Right lobe of liver (tissue), 6 donors: ENCODE results near the gene RBCK1. TPM values are rescaled to one million over a fixed set of nuclear protein-coding genes. Genes with fewer than 3 reads are reported as not detected.
"Not testable (repeated sequence)": the region's sequence is repeated elsewhere in the genome, so short reads cannot be mapped to it uniquely, and the experiment has no call there.

Source experiments
- ATAC-seq, 4 donors: fragments of 200-7000 bp; cut with Tn5 transposase; one replicate each; pipeline ENCODE4 v1.9.1; 2020; ENCODE audit warnings: mild to moderate bottlenecking in 4 of 4, moderate library complexity in 4 of 4
- DNase-seq, 3 donors: peaks; one replicate each; pipeline ENCODE4 v3.0.0-alpha.2; 2020
- H3K27ac ChIP-seq, 3 donors: fragments of 200-600 bp; one replicate each; pipeline ENCODE4 v1.8.0; 2022
- H3K27me3 ChIP-seq, 2 donors: fragments of 200-600 bp; one replicate each; pipeline ENCODE4 v1.8.0; 2022
- H3K36me3 ChIP-seq, 4 donors: fragments of 200-600 bp; sonication (generic) in 1 of 4; one replicate each; pipeline versions ENCODE4 v1.5.1 to v1.8.0; 2017 to 2022; ENCODE audit warnings: control low read depth in 1 of 4
- H3K4me1 ChIP-seq, 4 donors: fragments of 200-600 bp; sonication (generic) in 1 of 4; one replicate each; pipeline versions ENCODE4 v1.5.1 to v1.8.0; 2017 to 2022; ENCODE audit warnings: control low read depth in 1 of 4
- H3K4me3 ChIP-seq, 3 donors: fragments of 200-600 bp; one replicate each; pipeline ENCODE4 v1.8.0; 2022
- H3K9me3 ChIP-seq, 4 donors: fragments of 200-600 bp; sonication (generic) in 1 of 4; one replicate each; pipeline versions ENCODE4 v1.5.1 to v1.8.0; 2017 to 2022; ENCODE audit warnings: control low read depth in 1 of 4
- POLR2A ChIP-seq: fragments of 450-650 bp; IDR thresholded peaks from one replicate; pipeline ENCODE4 v1.6.1; 2017; ENCODE audit warnings: antibody characterized with exemption, mild to moderate bottlenecking
- WGBS: methylation state at CpG from one replicate; pipeline ENCODE4 v1.1.6; 2018; ENCODE audit warnings: low coverage, low lambda C conversion rate; ENCODE audit not compliant: insufficient coverage; ENCODE audit errors: missing lambda C conversion rate; 5-methylcytosine and 5-hydroxymethylcytosine counted together
- intact Hi-C, 2 donors: fragments of 100-400 bp; cut with DNase I; formaldehyde crosslinking; loops; one replicate each; pipeline versions ENCODE4 v1.11.2 to v1.14.1; 2022
- total RNA-seq, 6 experiments: library from RNA; depleted of rRNA in 2 of 6; stranded (reverse); fragments of >200 nt in 2 of 6; fragmentation: NEBNext Ultra II Directional in 3 of 6; extraction: Animal tissue kit (Norgen Biotek cat#: 25700) in 3 of 6; gene quantifications; one replicate each; pipeline versions ENCODE4 v1.1.0 to v1.2.4, GENCODE V29; 2016 to 2023
- TF ChIP-seq, protein P1 (sequence below), 4 donors: fragments of 200-600 bp in 3 of 4; fragments of 450-650 bp in 1 of 4; IDR thresholded peaks; one replicate each; pipeline versions ENCODE4 v1.5.1 to v1.8.0; 2016 to 2022; ENCODE audit warnings: antibody characterized with exemption in 4 of 4, mild to moderate bottlenecking in 2 of 4
- donor health status: DM: no; HTN: yes; CAD: no.
- donor health status: DM: no; HTN: no; CAD: no.
- donor health status: DM: no; HTN: no; CAD: no.
- donor health status: DM: no; HTN: yes; CAD: no.
- donor health status: DM: no; HTN: yes; CAD: no.

Gene RBCK1
- total RNA-seq, 6 experiments from 2014 or later, result 63.1 to 113 (median 85.6) TPM

DNA sequence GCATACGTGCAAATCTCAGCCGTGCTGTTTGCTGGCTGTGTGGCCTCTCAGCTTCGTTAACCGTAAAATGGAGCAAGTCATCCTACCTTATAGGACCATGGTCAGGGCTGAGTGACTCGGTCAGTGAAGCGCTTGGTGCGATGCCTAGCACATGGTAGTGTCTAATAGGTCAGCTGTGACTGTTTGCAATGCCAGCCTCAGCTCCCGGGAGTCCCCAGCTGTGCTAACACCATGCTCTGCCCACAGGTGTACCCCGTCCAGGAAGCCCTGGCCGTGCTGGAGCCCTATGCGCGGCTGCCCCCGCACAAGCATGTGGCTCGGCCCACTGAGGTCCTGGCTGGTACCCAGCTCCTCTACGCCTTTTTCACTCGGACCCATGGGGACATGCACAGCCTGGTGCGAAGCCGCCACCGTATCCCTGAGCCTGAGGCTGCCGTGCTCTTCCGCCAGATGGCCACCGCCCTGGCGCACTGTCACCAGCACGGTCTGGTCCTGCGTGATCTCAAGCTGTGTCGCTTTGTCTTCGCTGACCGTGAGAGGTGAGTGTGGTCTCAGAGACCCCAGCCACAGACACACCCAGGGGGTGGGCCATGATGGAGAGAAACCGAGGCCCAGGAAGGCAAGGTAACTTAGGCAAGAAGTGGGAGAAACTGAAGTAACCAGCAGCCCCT lies 16.9 kb upstream of the RBCK1 start:
- Histone ChIP-seq H3K27me3 (no peaks in the 10 kb centered on the region), H3K4me1 (peaks cover 0 to 49% (median 25%) of the 10 kb centered on the region in 4 donors), H3K36me3 (peaks cover 0 to 53% (median 27%) of the 10 kb centered on the region in 4 donors), H3K27ac (peak overlapping the region; percentile 58 to 81 (median 69)), H3K4me3 (no peak overlapping the region), H3K9me3 (no peaks in the 10 kb centered on the region)
- intact Hi-C loops, result no loop called here
- WGBS, result 88% methylated on average over 15 of the region's 29 CpGs
- DNase-seq (peak in 1 of 3 donors; percentile 27), ATAC-seq (peak; percentile 7 to 44 (median 22))
- no peak for TF ChIP-seq POLR2A

DNA sequence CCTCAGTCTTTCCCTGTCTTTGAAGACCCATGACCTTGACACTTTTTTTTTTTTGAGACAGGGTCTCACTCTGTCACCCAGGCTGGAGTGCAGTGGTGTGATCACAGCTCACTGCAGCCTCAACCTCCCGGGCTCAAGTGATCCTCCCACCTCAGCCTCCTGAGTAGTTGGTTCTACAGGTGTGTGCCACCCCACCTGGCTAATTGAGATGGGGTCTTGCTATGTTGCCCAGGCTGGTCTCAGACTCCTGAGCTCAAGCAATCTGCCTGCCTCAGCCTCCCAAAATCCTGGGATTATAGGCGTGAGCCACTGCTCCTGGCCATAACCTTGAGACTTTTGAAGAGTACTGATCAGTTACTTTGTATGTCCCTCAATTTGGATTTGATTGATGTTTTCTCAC lies 14.8 kb upstream of the RBCK1 start:
- Histone ChIP-seq H3K36me3 (peaks cover 5 to 46% (median 22%) of the 10 kb centered on the region in 4 donors), H3K4me1 (peaks cover 0 to 62% (median 32%) of the 10 kb centered on the region in 4 donors), H3K27ac (peak overlapping the region in 2 of 3 donors; percentile 4 to 18)
- H3K27me3 ChIP-seq, intact Hi-C loops, H3K4me3 ChIP-seq, DNase-seq, H3K9me3 ChIP-seq, ATAC-seq: not testable (repeated sequence)
- 88% methylated on average over 1 of the region's 2 CpGs for WGBS

DNA sequence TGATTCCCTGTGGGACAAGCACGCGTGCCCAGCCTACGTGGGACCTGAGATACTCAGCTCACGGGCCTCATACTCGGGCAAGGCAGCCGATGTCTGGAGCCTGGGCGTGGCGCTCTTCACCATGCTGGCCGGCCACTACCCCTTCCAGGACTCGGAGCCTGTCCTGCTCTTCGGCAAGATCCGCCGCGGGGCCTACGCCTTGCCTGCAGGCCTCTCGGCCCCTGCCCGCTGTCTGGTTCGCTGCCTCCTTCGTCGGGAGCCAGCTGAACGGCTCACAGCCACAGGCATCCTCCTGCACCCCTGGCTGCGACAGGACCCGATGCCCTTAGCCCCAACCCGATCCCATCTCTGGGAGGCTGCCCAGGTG lies 11.9 kb upstream of the RBCK1 start:
- no peak for DNase-seq
- H3K36me3 ChIP-seq, result peaks cover 5 to 35% (median 18%) of the 10 kb centered on the region in 4 donors
- H3K27ac ChIP-seq, result peak overlapping the region; percentile 69 to 90 (median 89)
- WGBS, result 80% methylated on average over 1 of the region's 24 CpGs
- TF ChIP-seq, protein P1, sequence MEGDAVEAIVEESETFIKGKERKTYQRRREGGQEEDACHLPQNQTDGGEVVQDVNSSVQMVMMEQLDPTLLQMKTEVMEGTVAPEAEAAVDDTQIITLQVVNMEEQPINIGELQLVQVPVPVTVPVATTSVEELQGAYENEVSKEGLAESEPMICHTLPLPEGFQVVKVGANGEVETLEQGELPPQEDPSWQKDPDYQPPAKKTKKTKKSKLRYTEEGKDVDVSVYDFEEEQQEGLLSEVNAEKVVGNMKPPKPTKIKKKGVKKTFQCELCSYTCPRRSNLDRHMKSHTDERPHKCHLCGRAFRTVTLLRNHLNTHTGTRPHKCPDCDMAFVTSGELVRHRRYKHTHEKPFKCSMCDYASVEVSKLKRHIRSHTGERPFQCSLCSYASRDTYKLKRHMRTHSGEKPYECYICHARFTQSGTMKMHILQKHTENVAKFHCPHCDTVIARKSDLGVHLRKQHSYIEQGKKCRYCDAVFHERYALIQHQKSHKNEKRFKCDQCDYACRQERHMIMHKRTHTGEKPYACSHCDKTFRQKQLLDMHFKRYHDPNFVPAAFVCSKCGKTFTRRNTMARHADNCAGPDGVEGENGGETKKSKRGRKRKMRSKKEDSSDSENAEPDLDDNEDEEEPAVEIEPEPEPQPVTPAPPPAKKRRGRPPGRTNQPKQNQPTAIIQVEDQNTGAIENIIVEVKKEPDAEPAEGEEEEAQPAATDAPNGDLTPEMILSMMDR (IDR thresholded peaks at IDR 0.05), result no peak
- TF ChIP-seq POLR2A, result no peak
- no peaks in the 10 kb centered on the region for H3K27me3 ChIP-seq
- H3K4me3 ChIP-seq, result no peak overlapping the region
- peaks cover 0 to 41% (median 23%) of the 10 kb centered on the region in 4 donors for H3K4me1 ChIP-seq
- intact Hi-C loops, result no loop called here
- no peaks in the 10 kb centered on the region for H3K9me3 ChIP-seq
- peak in 1 of 4 donors; percentile 0 for ATAC-seq

DNA sequence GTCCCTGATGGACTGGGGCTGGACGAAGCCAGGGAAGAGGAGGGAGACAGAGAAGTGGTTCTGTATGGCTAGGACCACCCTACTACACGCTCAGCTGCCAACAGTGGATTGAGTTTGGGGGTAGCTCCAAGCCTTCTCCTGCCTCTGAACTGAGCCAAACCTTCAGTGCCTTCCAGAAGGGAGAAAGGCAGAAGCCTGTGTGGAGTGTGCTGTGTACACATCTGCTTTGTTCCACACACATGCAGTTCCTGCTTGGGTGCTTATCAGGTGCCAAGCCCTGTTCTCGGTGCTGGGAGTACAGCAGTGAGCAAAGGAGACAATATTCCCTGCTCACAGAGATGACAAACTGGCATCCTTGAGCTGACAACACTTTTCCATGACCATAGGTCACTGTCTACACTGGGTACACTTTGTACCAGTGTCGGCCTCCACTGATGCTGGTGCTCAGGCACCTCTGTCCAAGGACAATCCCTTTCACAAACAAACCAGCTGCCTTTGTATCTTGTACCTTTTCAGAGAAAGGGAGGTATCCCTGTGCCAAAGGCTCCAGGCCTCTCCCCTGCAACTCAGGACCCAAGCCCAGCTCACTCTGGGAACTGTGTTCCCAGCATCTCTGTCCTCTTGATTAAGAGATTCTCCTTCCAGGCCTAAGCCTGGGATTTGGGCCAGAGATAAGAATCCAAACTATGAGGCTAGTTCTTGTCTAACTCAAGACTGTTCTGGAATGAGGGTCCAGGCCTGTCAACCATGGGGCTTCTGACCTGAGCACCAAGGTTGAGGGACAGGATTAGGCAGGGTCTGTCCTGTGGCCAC lies 11.3 kb upstream of the RBCK1 start:
- intact Hi-C loops, result no loop called here
- no peaks in the 10 kb centered on the region for H3K27me3 ChIP-seq
- H3K36me3 ChIP-seq, result peaks cover 5 to 29% (median 15%) of the 10 kb centered on the region in 4 donors
- ATAC-seq (peak; percentile 68 to 92 (median 85)), DNase-seq (peak in 2 of 3 donors; percentile 74 to 89)
- H3K27ac ChIP-seq, result peak overlapping the region; percentile 69 to 90 (median 89)
- no peaks in the 10 kb centered on the region for H3K9me3 ChIP-seq
- no peak for TF ChIP-seq POLR2A
- TF ChIP-seq, protein P1 (IDR thresholded peaks at IDR 0.05), result no peak
- no peak overlapping the region for H3K4me3 ChIP-seq
- WGBS, result 46% methylated on average over 4 of the region's 4 CpGs
- H3K4me1 ChIP-seq, result peaks cover 0 to 44% (median 25%) of the 10 kb centered on the region in 4 donors

DNA sequence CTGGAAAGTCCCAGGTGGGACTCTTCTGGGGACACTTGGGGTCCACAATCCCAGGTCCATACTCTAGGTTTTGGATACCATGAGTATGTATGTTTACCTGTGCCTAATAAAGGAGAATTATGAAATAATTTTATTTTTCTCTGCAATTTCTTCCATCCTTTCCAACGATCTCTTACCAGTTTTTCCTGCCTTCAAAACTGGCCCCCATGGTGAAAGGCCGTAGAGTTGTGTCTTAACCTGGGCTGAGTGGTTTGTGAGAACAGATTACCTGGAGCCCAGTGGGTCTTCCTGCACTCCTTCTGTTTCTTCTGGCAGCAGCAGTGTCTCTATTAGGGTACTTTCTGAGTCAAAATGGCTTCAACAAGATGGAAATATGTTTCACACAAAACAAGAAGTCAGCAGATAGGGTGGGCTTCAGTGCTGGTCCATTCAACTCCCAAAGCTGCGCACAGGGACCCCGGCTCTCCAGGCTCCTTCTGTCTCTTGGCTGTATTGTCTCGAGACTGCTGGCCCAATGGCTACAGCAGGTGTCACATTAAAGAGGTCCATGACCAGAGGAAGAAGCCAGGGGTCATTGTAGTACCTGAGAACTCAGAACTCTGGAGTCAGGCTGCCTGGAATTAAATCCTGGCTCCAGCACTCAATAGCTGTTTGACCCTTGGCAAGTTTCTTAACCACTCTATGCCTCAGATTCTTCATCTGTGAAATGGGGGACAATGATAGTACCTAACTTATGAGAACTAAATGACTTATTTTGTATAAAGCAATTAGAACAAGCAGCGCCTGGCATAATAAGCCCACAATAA lies 10.5 kb upstream of the RBCK1 start:
- Histone ChIP-seq H3K27ac (peak overlapping the region; percentile 69 to 90 (median 89)), H3K4me3 (no peak overlapping the region), H3K27me3 (no peaks in the 10 kb centered on the region), H3K9me3 (no peaks in the 10 kb centered on the region), H3K4me1 (peaks cover 0 to 46% (median 26%) of the 10 kb centered on the region in 4 donors), H3K36me3 (peaks cover 5 to 21% (median 9%) of the 10 kb centered on the region in 4 donors)
- ATAC-seq (no peak), DNase-seq (no peak)
- WGBS, result 80% methylated on average over 3 of the region's 6 CpGs
- TF ChIP-seq, protein P1 (IDR thresholded peaks at IDR 0.05), result no peak
- TF ChIP-seq POLR2A, result no peak
- intact Hi-C loops, result no loop called here
